Activated CD4-positive, alpha-beta T cell treated with anti-CD3 and anti-CD28 coated beads for 1 hour (primary cell): ENCODE data around the gene ACAP3.
A peak's percentile ranks its signal among the peaks of the same experiment; 100 is the strongest.

ENCODE experiments used
- DNase-seq: peaks from one replicate; pipeline ENCODE4 v3.0.0-alpha.2; 2020

Gene ACAP3

DNA sequence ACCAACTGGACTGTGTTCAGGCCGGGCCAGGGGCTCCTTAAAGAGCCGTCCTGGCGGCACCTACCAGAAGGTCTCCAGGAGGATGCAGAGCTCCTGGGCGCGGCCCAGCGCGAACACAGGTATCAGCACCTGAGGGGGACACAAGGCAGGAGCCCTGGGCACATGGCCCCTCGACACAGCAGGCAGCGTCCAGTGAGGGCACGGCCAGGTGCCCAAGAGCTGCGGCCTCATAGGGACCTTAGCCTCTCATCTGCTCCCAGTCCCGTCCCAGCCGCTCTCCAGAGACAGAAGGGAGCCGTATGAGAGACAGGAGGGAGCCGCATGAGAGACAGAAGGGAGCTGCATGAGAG is 6.5 kb upstream of the ACAP3 start:
- DNase-seq, result no peak

DNA sequence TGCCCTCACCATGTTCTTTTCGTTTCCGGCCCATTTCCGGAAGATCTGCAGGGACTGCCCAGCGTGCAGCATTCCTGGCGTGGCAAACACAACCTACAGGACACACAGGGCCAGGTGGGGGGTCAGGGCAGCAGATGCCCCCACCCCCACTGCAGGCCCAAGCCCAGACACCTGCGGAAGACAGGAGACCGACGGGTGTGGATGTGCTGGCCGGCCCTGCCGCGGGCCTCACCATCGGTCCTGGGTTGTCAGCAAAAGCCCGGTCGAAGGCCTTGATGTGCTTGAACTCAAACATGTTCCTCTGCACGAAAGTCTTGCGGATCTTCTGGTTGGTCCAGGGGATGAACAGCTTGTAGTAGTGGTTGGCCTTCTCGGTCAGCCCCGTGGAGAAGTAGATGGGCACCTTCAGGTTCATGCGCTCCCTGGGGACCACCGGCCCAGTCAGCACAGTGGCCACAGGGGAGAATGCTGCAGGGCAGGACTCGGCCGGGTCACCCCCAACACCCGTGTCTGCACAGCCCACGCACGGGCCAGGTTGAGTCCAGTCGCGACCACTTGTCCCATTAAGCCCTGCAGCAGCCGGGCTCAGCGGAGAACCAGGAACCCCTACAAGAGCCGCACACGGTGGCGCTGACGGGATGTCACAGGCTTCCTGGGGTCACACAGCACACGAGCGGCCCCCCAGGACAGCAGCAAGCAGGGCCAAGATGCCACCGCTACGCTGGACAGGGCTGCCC is 5.9 kb upstream of the ACAP3 start:
- no peak for DNase-seq

DNA sequence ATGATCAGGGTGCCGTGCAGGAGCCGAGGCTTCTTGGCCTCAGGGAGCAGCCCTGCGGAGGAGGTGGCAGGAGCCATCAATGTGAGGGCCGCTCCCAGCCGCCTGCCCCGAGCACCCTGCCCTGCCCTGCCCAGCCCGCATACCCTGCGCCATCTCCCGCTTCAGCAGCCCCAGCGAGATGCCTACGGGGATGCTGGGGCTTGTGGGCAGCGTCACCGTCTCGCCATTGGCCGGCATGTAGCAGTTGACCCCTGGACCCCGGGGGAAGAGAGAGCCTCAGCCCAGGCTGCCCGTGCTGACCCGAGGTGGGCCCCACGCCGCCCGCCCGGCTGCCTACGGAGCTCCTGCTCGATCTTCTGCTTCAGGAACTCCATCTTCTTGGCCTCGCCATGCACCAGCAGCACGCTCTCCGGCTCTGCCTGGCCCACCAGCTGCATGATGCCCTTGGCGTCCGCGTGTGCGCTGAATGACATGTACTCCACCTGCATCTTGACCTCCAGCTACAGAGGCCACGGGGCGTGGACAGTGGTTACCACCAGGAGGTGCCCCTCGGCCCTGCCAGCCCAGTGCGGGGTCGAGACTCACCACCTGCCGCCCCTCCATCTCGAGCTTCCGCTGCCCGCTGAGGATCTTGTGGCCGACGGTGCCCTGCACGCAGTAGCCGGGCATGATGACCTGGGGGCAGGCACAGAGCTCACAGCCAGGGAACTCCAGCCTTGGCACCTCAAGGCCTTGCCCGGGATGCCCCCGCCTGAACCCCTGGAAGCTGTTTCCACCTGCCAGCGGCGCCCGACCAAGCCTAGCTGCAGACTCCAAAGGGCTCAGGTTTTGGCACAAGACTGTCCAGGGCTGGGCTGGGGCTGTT is 5.0 kb upstream of the ACAP3 start:
- no peak for DNase-seq

DNA sequence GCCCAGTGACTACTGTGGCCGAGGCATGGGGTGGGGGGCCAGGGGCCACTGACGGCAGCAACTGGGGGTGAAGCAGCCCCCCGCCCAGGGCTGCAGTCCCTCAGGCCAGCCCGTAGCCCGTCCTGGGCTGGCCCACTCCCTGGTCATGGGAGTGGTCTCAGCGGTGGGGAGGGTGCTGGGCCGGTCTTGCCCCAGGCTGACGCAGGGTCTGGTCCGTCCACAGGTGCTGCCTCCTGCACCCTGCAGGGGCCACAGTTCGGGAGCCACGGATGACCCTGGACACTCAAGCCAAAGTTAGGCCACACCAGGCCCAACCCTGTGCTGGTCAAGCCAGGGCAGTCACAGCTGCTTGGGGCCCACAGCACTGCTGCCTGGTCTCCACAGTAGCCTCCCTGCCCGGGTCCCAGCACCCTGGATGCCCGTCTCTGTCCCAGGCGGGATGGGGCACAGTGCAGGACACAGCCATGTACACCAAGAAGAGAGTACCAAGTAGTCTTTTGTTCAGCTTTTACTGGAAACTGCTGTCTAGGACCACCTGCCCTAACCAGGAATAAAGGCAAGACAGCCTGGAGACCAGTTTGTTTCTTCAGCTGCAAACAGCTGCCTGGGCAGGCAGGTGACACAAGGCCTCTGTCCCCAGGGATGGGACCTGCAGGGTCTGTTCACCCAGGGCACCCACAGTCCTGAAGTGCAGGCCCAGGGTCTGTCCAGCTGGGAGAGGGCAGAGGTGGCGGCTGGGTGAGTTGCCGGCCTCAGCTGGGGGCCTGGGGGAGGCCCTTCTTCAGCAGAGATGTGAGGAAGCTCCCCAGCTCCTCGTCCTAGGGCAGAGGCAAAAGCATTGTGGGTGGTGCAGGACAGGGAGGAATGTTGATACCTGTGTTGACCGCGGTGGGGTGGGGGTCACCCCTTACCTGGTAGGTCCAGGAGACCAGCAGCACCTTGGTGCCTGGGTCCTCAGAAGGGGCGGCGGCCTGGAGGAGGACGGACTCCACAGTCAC is 3.7 kb upstream of the ACAP3 start:
- DNase-seq, result no peak

DNA sequence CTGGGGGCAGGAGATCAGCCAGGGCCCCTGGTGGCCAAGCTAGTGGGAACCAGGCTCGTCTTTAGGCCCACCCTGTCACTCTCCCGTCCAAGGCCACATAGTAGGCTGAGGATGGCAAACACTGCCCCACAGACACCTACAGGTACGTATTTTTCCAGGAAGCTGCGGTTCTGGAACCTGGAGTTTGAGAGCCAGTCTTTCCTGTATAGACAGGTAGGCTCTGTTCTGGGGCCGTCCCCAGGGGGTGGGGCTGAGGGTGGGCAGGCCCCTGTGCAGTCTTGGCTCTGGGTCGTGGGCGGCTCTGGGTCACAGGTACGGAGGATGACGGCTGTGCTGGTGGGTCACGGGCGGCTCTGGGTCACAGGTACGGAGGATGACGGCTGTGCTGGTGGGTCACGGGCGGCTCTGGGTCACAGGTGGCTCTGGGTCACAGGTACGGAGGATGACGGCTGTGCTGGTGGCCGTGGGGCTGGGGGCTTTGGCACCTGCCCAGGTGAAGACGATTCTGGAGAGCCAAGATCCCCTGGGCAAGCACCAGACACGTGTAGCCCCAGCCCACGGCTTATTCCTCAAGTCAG is 2.8 kb upstream of the ACAP3 start:
- no peak for DNase-seq

DNA sequence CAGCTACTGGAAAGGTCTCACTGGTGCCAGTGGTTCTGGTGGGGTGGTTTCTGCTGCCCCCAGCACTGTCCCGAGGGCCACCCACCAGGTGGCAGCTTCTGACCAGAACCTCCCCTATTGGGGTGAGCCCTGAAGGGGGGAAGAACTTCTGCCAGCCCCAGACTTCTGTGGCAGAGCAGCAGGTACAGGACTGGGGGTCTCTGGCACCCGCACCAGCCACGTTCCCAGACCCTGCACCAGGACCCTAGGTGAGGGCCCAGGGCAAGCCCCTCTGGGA is 2.3 kb upstream of the ACAP3 start:
- DNase-seq, result no peak

DNA sequence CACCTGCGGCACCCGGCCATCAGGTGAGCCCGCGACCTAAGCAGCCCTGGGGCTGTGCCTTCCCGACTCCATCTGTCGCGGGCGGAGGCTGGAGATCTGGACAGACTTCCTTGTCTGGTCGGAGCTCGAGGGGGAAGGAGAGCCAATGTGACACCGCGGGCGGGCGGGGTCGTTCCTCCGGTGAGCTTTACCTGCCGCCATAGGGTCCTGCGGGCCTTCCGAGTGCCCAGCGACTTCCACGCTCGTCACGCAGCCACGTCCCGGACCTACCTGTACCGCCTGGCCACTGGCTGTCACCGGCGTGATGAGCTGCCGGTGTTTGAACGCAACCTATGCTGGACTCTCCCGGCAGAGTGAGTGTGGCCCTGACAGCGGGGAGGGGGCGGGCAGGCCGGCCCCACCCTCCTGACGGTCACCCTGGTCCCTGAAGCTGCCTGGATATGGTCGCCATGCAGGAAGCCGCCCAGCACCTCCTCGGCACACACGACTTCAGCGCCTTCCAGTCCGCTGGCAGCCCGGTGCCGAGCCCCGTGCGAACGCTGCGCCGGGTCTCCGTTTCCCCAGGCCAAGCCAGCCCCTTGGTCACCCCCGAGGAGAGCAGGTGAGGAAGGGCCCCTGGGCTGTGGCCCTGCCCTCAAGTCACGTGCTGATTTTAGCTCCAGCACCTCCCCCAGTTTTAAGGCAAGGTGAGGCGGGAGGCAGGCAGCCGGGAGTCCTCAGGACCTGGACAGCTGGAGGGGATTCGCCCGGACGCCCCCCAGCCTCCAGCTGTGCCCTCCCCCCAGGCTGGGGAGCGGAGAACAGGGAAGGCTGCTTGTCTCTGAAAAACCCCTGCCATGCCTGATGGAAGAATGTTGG is 1.8 kb upstream of the ACAP3 start:
- DNase-seq, result no peak

DNA sequence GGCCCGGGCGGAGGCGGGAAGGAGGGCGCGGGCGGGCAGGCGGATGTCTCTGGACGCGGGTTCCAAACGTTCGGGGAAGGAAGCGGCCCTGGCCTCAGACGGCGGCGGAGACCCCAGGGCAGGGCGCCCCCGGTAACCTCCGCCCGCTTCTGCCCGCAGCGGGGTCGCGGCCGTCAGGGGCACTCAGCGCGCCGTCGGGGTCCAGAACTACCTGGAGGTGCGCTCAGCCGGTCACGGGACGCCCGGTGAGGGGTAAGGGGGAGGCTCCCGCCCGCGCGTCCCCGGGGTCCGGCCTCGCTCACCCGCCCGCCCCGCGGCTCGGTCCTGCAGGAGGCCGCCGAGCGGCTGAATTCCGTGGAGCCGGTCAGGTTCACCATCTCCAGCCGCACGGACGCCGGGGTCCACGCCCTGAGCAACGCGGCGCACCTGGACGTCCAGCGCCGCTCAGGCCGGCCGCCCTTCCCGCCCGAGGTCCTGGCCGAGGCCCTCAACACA is 1.1 kb upstream of the ACAP3 start:
- DNase-seq, result no peak

DNA sequence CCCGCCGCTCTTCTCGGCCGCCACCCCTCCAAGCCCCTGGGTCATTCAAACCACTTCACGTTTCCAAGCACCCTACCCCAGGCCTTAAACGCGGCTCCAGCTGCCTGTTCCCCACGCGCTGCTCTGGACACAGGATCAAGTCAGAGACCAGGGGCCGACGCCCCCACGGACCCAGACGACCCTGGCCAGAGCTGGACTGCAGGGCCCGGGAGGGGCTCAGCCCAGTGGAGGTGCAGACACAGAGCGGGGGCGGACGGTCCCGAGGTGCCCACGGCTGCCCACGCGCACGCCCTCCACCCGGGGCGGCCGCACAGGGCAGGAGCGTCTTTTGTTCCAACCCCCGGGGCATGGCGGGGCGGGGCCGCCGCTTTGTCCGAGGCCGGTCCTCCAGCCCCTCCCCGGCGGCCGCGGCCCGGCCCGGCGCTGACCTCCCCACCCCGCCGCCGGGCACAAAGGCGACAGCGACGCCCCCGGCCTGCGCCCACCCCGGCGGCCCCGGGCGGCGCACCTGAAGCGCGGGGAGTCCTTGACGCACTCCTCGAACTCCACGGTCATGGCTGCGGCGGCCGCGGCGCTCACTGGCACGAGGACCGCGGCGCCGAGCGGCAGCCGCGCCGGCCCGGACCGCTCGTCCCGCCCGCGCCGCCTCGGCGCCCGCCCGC is 338 bp downstream of the ACAP3 start:
- no peak for DNase-seq

DNA sequence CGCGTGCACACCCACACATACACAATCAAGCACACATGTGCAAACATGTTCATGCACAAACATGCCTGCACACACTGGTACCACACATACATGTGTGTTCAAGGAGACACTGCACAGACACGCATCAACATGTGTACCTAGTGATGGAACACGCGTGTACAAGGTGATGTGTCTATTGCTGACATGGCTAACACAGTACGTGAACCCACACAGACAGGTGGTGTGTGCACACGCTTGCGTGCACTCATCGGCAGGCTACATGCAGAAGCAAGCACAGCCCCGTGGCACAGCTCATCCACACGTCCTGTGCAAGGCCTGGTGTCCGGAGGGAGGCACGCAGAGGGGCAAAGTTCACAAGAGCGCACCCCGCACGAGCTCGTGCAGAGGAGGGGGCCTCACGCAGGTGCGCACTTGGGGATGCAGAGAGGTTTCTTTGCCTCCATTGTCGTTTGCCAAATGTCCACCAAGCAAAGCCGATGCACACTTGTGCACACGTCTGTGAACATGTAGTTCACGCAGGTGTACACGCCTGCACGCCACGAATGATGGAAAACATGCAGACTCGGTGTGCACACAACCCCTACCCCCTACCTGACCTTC is 969 bp downstream of the ACAP3 start:
- no peak for DNase-seq

DNA sequence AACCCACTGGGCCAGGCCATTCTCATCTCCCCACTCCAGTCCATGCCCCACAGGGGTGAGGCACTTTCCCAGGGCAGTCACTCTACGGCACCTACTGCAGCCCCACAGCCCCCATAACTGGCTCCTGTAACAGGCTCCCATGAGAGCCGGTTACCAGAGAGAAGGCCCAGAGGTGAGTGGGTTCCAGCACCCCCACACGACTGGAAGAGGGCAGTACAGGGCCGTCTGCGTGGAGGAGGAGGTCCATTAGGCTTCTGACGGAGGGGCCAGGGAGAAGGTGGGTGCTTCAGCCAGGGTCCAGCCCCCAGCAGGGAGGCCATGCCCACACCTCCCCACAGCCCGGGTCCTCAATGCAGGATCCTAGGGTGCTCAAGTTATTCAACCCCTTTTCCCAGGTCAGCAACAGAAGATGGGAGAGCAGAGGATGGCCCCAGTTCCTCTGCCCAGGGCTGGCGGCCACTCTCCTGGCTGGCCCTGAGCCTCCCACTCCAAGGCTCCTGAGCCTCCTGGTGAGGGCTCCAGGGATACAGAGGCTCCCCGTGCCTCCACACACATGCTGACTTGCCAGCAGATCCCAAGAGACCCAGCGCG is 1.6 kb downstream of the ACAP3 start:
- no peak for DNase-seq

DNA sequence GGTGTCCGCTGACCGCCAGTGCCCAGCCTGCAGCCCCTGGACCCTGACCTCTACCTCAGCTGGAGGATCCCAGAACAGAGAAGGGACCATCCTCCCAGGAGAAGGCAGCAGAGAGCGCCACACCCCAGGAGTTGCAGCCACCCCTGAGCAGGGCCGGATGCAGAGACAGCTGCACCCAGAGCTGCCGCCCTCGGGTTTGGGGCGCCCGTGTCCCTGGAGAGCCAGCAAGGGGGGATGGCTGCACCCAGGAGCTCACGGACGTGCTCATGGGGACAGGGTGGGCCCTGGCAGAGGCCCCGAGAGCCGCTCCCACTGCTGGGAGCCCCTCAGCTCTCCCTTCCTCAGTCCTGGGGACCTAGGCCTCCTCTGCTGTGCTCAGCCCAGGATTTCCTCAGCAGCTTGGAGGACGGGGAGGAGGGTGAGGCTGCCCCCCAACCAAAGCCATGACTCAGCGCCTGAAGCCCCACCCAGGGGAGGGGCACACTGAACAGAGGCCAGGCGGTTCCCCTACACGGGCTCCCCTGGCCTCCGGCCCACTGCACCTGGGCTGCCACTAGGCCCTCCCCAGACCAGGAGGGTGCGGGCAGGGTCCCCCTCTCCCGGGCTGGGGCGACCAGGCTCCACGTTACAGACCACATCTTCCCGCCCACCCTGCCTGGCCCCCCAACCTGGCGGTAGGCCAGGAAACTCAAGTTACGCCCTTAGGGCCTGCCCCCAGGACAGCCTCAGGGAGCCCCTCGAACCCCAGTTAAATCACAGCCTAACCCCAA is 2.2 kb downstream of the ACAP3 start:
- peak; percentile 56 for DNase-seq

DNA sequence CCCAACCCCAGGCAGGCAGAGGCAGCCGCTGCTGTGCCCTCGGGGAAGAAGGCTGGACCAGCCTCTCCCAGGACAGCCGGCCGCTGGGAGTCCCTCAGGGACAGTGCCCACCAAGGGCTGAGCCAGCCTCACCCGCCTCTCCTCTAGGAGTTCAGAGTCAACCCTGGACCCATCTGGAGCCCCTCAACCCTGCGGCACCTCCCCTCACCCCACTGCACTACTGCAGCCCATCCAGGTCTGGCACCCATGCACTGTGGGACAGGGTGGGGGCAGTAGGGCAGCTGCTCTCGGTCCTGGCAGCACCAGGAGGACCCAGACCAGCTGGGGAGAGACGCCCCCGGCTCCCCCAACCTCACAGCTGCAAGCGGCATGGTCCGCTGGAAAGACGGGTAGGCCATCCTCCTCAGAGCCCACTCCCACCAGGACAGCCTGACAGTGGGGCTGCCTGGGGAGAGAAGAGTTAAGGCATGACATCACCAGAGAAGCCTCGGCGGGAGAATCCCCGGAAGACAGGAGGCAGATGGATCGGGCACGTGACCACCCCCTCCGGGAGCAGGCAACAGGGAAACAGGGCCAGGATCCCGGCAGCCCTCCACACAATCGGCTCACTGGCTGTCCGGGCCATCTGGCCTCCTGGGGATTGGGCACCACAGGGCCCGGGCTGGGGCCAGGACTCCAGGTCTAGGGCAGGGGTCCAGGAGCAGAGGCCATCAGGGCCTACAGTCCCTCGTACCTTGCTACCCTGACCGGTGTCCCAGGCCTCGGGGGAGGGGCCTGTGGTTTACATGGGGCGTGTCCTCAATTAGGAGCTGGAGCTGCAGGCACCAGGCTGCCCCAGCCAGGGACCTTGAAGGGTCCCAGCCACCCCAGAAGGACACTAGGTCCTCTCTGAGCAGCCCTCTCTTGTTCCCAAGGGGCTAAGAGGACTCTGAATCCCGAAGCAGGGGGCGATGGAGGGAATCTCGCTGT is 3.1 kb downstream of the ACAP3 start:
- no peak for DNase-seq

DNA sequence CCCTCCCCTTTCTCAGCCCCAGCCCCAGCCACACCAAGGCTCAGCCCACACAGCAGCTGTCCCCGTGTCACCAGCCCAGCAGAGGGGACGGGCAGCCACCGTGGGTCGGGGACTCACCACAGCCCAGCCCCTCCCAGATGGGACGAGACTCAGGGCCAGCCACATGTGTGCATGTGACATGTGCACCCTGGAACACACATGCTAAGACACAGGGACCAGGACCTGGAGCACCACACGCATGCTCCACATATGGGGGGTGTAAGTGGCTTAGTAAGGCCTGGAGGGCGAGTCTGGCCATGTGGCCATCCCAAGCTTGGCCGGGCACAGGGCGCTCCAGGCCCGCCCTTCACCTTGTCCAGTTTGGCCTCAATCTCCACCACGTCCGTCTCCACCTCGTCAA is 4.0 kb downstream of the ACAP3 start:
- no peak for DNase-seq

DNA sequence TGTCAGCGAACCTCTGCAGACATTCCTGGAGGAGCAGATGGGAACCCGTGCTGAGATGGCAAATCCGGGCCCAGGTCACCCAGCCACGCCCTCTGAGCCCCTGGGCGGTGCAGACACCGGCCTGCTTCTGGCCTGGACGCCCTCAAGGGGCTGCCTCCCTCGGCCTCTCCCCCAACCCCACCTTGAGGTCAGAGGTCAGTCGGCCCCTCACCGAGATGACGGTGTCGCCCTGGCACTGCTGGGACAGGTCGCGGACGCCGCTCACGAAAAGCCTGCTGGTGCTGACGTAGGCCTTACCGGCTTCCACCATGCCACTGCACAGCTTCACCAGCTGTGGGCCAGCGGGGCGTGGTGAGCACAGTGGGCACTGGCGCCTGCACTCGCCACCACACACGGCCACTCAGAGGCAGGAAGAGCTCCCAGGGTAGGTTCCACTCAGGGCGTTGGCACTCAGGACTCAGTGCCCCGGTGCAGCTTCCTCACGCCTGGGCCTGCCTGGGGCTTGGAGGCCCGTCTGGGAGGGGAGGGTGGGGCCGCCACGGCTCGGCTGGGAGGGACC is 4.7 kb downstream of the ACAP3 start:
- no peak for DNase-seq

DNA sequence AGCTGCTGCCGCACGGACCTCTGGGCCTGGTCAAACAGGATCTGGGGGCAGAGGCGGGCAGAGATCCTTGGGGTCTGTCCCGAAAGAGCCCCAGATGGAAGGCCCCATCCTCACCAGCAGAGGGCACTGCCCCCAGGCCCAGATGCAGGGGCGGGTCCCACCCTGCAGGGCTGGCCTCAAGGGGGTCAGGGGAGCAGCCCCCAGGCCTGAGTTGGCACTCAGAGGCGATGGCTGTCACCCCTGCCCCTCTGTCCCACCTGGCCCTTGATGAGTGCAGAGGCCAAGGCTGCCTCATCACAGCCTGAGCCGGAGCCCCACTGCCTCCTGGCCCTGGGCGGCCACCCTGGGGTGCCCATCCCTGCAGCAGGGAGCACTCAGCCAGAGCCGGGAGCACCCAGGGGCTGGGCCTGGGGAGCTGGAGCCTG is 5.7 kb downstream of the ACAP3 start:
- DNase-seq, result no peak

DNA sequence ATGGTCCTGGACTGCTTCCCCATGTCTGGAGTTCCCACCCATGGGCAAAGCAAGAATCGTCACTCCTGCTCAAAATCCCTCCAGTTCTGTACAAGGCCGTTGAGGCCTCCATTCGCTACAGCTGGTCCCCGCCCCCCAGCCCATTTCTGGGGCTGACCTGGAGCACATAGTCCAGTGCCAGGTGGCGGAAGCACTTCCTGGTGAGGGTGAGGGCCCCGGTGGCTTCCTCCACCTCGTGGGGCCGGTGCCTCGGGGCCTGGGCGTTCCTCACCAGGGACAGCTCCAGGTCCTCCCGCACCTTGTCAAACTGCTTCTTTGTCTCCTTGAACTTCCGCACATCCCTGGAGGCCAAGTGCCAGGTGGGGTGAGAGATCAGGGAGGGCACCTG is 7.4 kb downstream of the ACAP3 start:
- no peak for DNase-seq

DNA sequence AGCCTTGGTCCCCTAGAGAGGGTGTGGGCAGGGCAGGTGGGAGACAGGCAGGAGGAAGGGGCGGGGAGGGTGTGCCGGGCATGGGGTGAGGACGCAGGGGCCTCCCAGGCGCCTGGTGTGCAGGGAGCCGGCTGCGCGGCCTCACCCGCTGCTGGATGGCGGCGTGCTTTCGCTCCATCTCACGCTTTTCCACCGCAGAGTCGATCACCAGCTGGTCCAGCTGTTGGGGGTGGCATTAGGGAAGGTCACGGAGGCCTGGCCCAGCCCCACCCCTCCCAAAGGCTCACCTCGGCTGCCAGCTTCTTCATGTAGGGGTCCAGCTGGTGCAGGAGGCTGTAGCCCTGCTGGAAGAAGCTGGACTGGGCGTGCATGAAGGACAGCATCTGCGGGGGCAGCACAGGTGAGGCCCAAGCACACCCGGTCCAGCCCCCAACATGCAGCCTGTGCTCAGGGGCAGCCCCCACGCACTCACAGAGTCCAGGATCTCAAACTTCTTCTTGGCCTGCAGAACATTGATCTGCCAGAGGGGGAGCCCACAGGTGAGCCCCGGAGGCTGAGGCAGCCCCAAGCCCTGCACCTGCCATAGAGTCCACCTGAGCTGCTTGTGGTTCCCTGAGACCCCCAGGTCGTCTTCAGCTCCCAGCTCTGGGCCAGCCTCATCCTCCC is 7.9 kb downstream of the ACAP3 start:
- no peak for DNase-seq
